ENCODE data around the gene FBXL4.

- TF ChIP-seq, protein P1, sequence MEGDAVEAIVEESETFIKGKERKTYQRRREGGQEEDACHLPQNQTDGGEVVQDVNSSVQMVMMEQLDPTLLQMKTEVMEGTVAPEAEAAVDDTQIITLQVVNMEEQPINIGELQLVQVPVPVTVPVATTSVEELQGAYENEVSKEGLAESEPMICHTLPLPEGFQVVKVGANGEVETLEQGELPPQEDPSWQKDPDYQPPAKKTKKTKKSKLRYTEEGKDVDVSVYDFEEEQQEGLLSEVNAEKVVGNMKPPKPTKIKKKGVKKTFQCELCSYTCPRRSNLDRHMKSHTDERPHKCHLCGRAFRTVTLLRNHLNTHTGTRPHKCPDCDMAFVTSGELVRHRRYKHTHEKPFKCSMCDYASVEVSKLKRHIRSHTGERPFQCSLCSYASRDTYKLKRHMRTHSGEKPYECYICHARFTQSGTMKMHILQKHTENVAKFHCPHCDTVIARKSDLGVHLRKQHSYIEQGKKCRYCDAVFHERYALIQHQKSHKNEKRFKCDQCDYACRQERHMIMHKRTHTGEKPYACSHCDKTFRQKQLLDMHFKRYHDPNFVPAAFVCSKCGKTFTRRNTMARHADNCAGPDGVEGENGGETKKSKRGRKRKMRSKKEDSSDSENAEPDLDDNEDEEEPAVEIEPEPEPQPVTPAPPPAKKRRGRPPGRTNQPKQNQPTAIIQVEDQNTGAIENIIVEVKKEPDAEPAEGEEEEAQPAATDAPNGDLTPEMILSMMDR (IDR thresholded peaks at IDR 0.05; ENCODE audit: insufficient read depth, low read length), result no peak
- no peak for TF ChIP-seq GABPA (IDR thresholded peaks at IDR 0.05; ENCODE audit: low read depth)
- no peak for TF ChIP-seq REST (IDR thresholded peaks at IDR 0.05; ENCODE audit: insufficient replicate concordance, low read depth)
Measured at GRCh38 chr6:98971303-98971702, 23.6 kb upstream of the FBXL4 start.

Data from HL-60 (cell line).